WTC11 (cell line): Measurements from ENCODE around the gene TPM3.

Experiments
- GABPB1 ChIP-seq: sonication (generic); formaldehyde crosslinking; IDR thresholded peaks from 2 replicates; pipeline ENCODE4 v1.8.1; 2023; ENCODE audit warnings: mild to moderate bottlenecking, missing genetic modification reagents
- NFATC4 ChIP-seq: fragments of 250-450 bp; sonication (Bioruptor Pico); IDR thresholded peaks from 2 replicates; pipeline ENCODE4 v1.9.0; 2021; ENCODE audit warnings: mild to moderate bottlenecking
- NR3C1 ChIP-seq: sonication (generic); formaldehyde crosslinking; conservative IDR thresholded peaks from 2 replicates; pipeline ENCODE4 v1.8.1; 2023; ENCODE audit warnings: low read depth, mild to moderate bottlenecking, missing genetic modification reagents
- RELA ChIP-seq: sonication (generic); formaldehyde crosslinking; IDR thresholded peaks from 2 replicates; pipeline ENCODE4 v1.8.1; 2022; ENCODE audit warnings: missing genetic modification reagents, mild to moderate bottlenecking, borderline replicate concordance
- TF ChIP-seq, protein P1 (sequence below): sonication (generic); formaldehyde crosslinking; conservative IDR thresholded peaks from 2 replicates; pipeline ENCODE4 v1.8.1; 2022; ENCODE audit warnings: mild to moderate bottlenecking, missing genetic modification reagents
- TF ChIP-seq, protein P2 (sequence below): fragments of 200-600 bp; IDR thresholded peaks from 2 replicates; pipeline ENCODE4 v1.8.0; 2022; ENCODE audit warnings: antibody characterized with exemption
- TF ChIP-seq, protein P3 (sequence below): fragments of 250-450 bp; sonication (Bioruptor Pico); IDR thresholded peaks from 2 replicates; pipeline ENCODE4 v2.1.2; 2022; ENCODE audit warnings: mild to moderate bottlenecking, moderate library complexity
- TF ChIP-seq, protein P4 (sequence below): sonication (generic); formaldehyde crosslinking; IDR thresholded peaks from 2 replicates; pipeline ENCODE4 v1.8.0; 2022; ENCODE audit warnings: mild to moderate bottlenecking, missing genetic modification reagents
- TF ChIP-seq, protein P5 (sequence below): sonication (generic); formaldehyde crosslinking; IDR thresholded peaks from 2 replicates; pipeline ENCODE4 v1.8.1; 2023; ENCODE audit warnings: mild to moderate bottlenecking, missing genetic modification reagents, moderate library complexity

DNA sequence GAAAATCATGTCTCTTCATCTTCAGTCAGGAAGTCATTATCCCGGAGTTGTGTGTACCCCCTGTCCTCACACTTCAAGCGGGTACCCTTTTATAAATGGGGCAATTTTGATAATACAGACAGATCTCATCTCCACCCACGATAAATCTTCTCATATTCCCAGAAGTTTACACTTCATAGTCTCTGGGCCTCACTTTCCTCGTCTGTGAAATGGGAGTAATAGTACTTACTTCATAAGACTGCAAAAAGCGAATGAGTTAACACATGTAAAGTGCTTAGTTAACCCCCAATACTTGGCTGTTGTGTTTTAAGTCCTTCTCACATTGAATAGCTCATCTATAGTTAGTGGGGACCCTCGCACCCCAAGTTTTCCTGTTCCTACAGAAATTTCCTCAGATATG is 37.8 kb downstream of the TPM3 start:
- TF ChIP-seq, protein P1, sequence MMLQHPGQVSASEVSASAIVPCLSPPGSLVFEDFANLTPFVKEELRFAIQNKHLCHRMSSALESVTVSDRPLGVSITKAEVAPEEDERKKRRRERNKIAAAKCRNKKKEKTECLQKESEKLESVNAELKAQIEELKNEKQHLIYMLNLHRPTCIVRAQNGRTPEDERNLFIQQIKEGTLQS (CRISPR knock-in tag), result no peak
- TF ChIP-seq, protein P2, sequence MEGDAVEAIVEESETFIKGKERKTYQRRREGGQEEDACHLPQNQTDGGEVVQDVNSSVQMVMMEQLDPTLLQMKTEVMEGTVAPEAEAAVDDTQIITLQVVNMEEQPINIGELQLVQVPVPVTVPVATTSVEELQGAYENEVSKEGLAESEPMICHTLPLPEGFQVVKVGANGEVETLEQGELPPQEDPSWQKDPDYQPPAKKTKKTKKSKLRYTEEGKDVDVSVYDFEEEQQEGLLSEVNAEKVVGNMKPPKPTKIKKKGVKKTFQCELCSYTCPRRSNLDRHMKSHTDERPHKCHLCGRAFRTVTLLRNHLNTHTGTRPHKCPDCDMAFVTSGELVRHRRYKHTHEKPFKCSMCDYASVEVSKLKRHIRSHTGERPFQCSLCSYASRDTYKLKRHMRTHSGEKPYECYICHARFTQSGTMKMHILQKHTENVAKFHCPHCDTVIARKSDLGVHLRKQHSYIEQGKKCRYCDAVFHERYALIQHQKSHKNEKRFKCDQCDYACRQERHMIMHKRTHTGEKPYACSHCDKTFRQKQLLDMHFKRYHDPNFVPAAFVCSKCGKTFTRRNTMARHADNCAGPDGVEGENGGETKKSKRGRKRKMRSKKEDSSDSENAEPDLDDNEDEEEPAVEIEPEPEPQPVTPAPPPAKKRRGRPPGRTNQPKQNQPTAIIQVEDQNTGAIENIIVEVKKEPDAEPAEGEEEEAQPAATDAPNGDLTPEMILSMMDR, result no peak
- TF ChIP-seq, protein P3, sequence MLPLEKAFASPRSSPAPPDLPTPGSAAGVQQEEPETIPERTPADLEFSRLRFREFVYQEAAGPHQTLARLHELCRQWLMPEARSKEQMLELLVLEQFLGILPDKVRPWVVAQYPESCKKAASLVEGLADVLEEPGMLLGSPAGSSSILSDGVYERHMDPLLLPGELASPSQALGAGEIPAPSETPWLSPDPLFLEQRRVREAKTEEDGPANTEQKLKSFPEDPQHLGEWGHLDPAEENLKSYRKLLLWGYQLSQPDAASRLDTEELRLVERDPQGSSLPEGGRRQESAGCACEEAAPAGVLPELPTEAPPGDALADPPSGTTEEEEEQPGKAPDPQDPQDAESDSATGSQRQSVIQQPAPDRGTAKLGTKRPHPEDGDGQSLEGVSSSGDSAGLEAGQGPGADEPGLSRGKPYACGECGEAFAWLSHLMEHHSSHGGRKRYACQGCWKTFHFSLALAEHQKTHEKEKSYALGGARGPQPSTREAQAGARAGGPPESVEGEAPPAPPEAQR (CRISPR knock-in tag), result no peak
- TF ChIP-seq, protein P4, sequence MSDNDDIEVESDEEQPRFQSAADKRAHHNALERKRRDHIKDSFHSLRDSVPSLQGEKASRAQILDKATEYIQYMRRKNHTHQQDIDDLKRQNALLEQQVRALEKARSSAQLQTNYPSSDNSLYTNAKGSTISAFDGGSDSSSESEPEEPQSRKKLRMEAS, result no peak
- TF ChIP-seq NFATC4 (CRISPR knock-in tag) (no peak), GABPB1 (CRISPR knock-in tag) (no peak), RELA (CRISPR knock-in tag) (no peak), NR3C1 (CRISPR knock-in tag) (no peak)
- TF ChIP-seq, protein P5, sequence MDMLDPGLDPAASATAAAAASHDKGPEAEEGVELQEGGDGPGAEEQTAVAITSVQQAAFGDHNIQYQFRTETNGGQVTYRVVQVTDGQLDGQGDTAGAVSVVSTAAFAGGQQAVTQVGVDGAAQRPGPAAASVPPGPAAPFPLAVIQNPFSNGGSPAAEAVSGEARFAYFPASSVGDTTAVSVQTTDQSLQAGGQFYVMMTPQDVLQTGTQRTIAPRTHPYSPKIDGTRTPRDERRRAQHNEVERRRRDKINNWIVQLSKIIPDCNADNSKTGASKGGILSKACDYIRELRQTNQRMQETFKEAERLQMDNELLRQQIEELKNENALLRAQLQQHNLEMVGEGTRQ (CRISPR knock-in tag), result no peak
